Endothelial cell of umbilical vein (primary cell): Measurements from ENCODE around the gene TMEM107. TPM values are rescaled to one million over a fixed set of nuclear protein-coding genes. Genes with fewer than 3 reads are reported as not detected.
A peak's percentile ranks its signal among the peaks of the same experiment; 100 is the strongest.

Source experiments
- BruUV-seq: library from RNA; stranded (reverse); fragments of 400-500 nt; replicated peaks from 2 replicates; lab custom pipeline; 2021; lab: Mats Ljungman, UMichigan
- CTCF ChIA-PET: fragments of 300-600, 350-600 bp; sonication (Branson Sonifier 250); formaldehyde crosslinking; loops from one replicate; lab custom pipeline; 2021; ENCODE audit warnings: antibody characterized with exemption, inconsistent platforms; lab: Charles Lee
- POLR2A ChIA-PET: fragments of 300-600, 350-600 bp; sonication (Branson Sonifier 250); formaldehyde crosslinking; loops from one replicate; lab custom pipeline; 2021; ENCODE audit warnings: antibody characterized with exemption, inconsistent platforms; lab: Charles Lee
- DNase-seq: peaks from one replicate; pipeline ENCODE4 v3.0.0-alpha.2; 2011; ENCODE audit warnings: low read depth, low spot score
- FAIRE-seq: peaks from 2 replicates; lab custom pipeline; 2011; peaks lifted over from hg19 to GRCh38; lab: Jason Lieb, UNC
- H2AFZ ChIP-seq: 2 replicates; pipeline ENCODE4 v1.6.0; 2012; ENCODE audit warnings: low read depth, low read length, control low read depth, inconsistent platforms
- H3K27ac ChIP-seq: 2 replicates; pipeline ENCODE4 v1.5.1; 2011; ENCODE audit warnings: low read depth, mild to moderate bottlenecking, control low read depth, low read length, moderate library complexity; ENCODE audit not compliant: insufficient read depth
- H3K27me3 ChIP-seq, 2 experiments: 2 replicates each; pipeline versions ENCODE4 v1.6.0 to v1.6.1; 2011; ENCODE audit warnings: low read length in 2 of 2, mixed read lengths in 1 of 2; ENCODE audit not compliant: control insufficient read depth in 2 of 2, insufficient read depth in 2 of 2
- H3K36me3 ChIP-seq, 2 experiments: 2 replicates in 1 of 2; 3 replicates in 1 of 2; pipeline ENCODE4 v1.5.1; 2011; ENCODE audit warnings: low read length in 2 of 2, mild to moderate bottlenecking in 1 of 2, moderate library complexity in 1 of 2; ENCODE audit not compliant: control insufficient read depth in 2 of 2, insufficient read depth in 2 of 2; ENCODE audit errors: extremely low read depth in 1 of 2
- H3K4me1 ChIP-seq: 3 replicates; pipeline ENCODE4 v1.5.1; 2011; ENCODE audit warnings: mild to moderate bottlenecking, low read length; ENCODE audit not compliant: control insufficient read depth, insufficient read depth; ENCODE audit errors: extremely low read depth
- H3K4me2 ChIP-seq: 2 replicates; pipeline ENCODE4 v1.6.1; 2011; ENCODE audit warnings: low read length, control low read depth, mixed read lengths; ENCODE audit not compliant: insufficient read depth
- H3K4me3 ChIP-seq, 3 experiments: fragments of 200-600 bp in 1 of 3; sonication (generic), shearing (Covaris generic) in 1 of 3; replicated peaks in 1 of 3; 2 replicates each; pipeline ENCODE4 v1.5.1; 2011 to 2016; ENCODE audit warnings: control low read depth in 3 of 3, low read length in 3 of 3, mild to moderate bottlenecking in 2 of 3, inconsistent platforms in 1 of 3, low read depth in 1 of 3, moderate library complexity in 1 of 3; ENCODE audit not compliant: insufficient read depth in 1 of 3
- H3K79me2 ChIP-seq: 2 replicates; pipeline ENCODE4 v1.6.0; 2012; ENCODE audit warnings: low read length, inconsistent platforms; ENCODE audit not compliant: control insufficient read depth, insufficient read depth
- H3K9ac ChIP-seq: replicated peaks from 2 replicates; pipeline ENCODE3; 2011; ENCODE audit warnings: low read length, control low read depth; ENCODE audit not compliant: insufficient read depth; ENCODE audit errors: extremely low read depth
- H3K9me1 ChIP-seq: replicated peaks from 3 replicates; pipeline ENCODE4 v1.6.0; 2011; ENCODE audit warnings: mild to moderate bottlenecking, low read length; ENCODE audit not compliant: control insufficient read depth, insufficient read depth; ENCODE audit errors: extremely low read depth
- H3K9me3 ChIP-seq: replicated peaks from 2 replicates; pipeline ENCODE4 v1.5.1; 2012; ENCODE audit warnings: low read length, inconsistent platforms; ENCODE audit not compliant: control insufficient read depth, insufficient read depth
- H4K20me1 ChIP-seq: replicated peaks from 2 replicates; pipeline ENCODE3; 2011; ENCODE audit warnings: mild to moderate bottlenecking, low read length; ENCODE audit not compliant: control insufficient read depth, insufficient read depth; ENCODE audit errors: extremely low read depth
- EZH2 ChIP-seq: IDR thresholded peaks from 2 replicates; pipeline ENCODE4 v1.6.1; 2012; ENCODE audit warnings: borderline replicate concordance, low read depth, mild to moderate bottlenecking, moderate library complexity, low read length, inconsistent platforms; ENCODE audit not compliant: severe bottlenecking
- FOS ChIP-seq: IDR thresholded peaks from 2 replicates; pipeline ENCODE4 v1.6.1; 2011; ENCODE audit warnings: mild to moderate bottlenecking, low read length, moderate library complexity, borderline replicate concordance; ENCODE audit not compliant: insufficient read depth
- GATA2 ChIP-seq: IDR thresholded peaks from 2 replicates; pipeline ENCODE4 v1.7.0; 2011; ENCODE audit warnings: low read depth, mild to moderate bottlenecking, moderate library complexity, mixed read lengths, low read length; ENCODE audit not compliant: insufficient read length, insufficient read depth
- JUN ChIP-seq: IDR thresholded peaks from 2 replicates; pipeline ENCODE4 v1.6.1; 2011; ENCODE audit warnings: borderline replicate concordance, low read depth; ENCODE audit not compliant: insufficient read length, insufficient read depth
- MYC ChIP-seq: IDR thresholded peaks from one replicate; pipeline ENCODE4 v1.6.1; 2011; ENCODE audit warnings: mild to moderate bottlenecking, low read depth, low read length
- POLR2A ChIP-seq: IDR thresholded peaks from 2 replicates; pipeline ENCODE4 v1.6.1; 2012; ENCODE audit warnings: low read depth, mild to moderate bottlenecking, control low read depth, low read length
- POLR2AphosphoS5 ChIP-seq: IDR thresholded peaks from 2 replicates; pipeline ENCODE4 v1.6.1; 2012; ENCODE audit warnings: low read depth, mild to moderate bottlenecking, control low read depth, low read length, moderate library complexity; ENCODE audit not compliant: insufficient read depth
- dilution Hi-C: fragments of 300-500 bp; cut with MboI; formaldehyde crosslinking; loops from one replicate; pipeline ENCODE4 v1.15.0; 2019; ENCODE audit warnings: low sequenced_read_pairs; ENCODE audit not compliant: extremely low pct_ligation_motif_present
- intact Hi-C: fragments of 100-400 bp; cut with micrococcal nuclease; formaldehyde crosslinking; loops from one replicate; pipeline ENCODE4 v1.10.0; 2022
- polyA plus RNA-seq, 4 experiments: library from polyadenylated mRNA; depleted of rRNA in 3 of 4; stranded (reverse) in 3 of 4; unstranded in 1 of 4; fragments of >200 nt; gene quantifications; 2 replicates each; pipeline versions ENCODE4 v1.2.1 to v1.2.3, GENCODE V29; 2011 to 2012; ENCODE audit warnings: missing spikeins in 1 of 4
- total RNA-seq: library from RNA; stranded (reverse); gene quantifications from 2 replicates; pipeline ENCODE4 v1.2.3, GENCODE V29; 2021
- TF ChIP-seq, protein P1 (sequence below): IDR thresholded peaks from 2 replicates; pipeline ENCODE4 v1.6.1; 2011; ENCODE audit not compliant: insufficient read depth, insufficient read length
- TF ChIP-seq, protein P2 (sequence below), 2 donors: IDR thresholded peaks; 1 replicate in 1 of 2; 2 replicates in 1 of 2; pipeline ENCODE4 v1.5.1; 2011; ENCODE audit warnings: low read length in 2 of 2, mild to moderate bottlenecking in 2 of 2, moderate library complexity in 2 of 2, control low read depth in 1 of 2, inconsistent platforms in 1 of 2, low read depth in 1 of 2; ENCODE audit not compliant: insufficient read depth in 1 of 2; ENCODE audit errors: extremely low read depth in 1 of 2

The TMEM107 gene
- total and polyA plus RNA-seq, 2 donors (not counting 3 experiments of a cell fraction or from before 2014, with no cell fraction given), result 20.4 to 31.6 TPM

DNA sequence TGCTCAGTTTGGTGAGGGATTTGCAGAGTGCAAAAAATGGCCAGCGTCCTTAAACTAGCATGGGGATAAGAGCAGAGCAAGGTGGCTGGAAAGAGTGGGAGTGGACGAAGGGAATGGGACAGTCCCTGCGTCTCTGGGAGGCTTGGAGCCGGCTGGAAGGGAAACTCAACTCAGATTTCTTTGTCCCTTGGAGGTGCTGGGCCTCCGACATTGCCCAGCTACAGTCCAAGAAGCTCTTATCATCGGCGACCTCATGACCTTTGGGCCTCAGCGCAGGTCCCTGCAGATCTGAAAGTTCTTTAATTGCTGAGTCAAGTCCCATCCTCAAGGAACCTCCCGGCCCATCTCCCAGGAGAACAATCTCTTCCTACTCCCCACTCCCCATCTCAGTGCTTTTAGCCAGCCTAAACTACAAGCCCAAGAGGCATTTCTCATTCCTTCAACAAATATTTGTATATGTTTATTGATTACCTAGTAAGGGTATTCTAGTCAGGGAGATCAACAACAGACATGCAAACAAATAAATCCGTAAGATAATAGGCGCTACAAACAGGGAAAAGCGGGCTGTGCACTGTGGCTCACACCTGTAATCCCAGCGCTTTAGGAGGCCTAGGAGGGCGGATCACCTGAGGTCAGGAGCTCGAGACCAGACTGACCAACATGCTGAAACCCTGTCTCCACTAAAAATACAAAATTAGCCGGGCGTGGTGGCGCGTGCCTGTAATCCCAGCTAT lies 985 bp upstream of the TMEM107 start:
- TF ChIP-seq FOS (no peak), GATA2 (no peak), JUN (no peak), EZH2 (no peak), MYC (no peak), POLR2AphosphoS5 (no peak), POLR2A (no peak)
- TF ChIP-seq, protein P1, sequence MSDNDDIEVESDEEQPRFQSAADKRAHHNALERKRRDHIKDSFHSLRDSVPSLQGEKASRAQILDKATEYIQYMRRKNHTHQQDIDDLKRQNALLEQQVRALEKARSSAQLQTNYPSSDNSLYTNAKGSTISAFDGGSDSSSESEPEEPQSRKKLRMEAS, result no peak
- TF ChIP-seq, protein P2, sequence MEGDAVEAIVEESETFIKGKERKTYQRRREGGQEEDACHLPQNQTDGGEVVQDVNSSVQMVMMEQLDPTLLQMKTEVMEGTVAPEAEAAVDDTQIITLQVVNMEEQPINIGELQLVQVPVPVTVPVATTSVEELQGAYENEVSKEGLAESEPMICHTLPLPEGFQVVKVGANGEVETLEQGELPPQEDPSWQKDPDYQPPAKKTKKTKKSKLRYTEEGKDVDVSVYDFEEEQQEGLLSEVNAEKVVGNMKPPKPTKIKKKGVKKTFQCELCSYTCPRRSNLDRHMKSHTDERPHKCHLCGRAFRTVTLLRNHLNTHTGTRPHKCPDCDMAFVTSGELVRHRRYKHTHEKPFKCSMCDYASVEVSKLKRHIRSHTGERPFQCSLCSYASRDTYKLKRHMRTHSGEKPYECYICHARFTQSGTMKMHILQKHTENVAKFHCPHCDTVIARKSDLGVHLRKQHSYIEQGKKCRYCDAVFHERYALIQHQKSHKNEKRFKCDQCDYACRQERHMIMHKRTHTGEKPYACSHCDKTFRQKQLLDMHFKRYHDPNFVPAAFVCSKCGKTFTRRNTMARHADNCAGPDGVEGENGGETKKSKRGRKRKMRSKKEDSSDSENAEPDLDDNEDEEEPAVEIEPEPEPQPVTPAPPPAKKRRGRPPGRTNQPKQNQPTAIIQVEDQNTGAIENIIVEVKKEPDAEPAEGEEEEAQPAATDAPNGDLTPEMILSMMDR (IDR thresholded peaks at IDR 0.05; ENCODE audit: extremely low read depth in 1 of 2, insufficient read depth in 1 of 2, low read depth in 1 of 2, low read length in 2 of 2), result no peak
- Histone ChIP-seq H3K79me2 (no peaks in the 10 kb centered on the region), H3K4me1 (peaks cover 23% of the 10 kb centered on the region), H4K20me1 (no peaks in the 10 kb centered on the region), H3K9me3 (no peaks in the 10 kb centered on the region), H3K27me3 (no peaks in the 10 kb centered on the region), H3K36me3 (no peaks in the 10 kb centered on the region), H3K4me2 (peak overlapping the region; percentile 64), H3K4me3 (peak overlapping the region in 1 of 3 experiments; percentile 61), H3K27ac (no peak overlapping the region), H3K9me1 (no peaks in the 10 kb centered on the region), H3K9ac (peak overlapping the region; percentile 69), H2AFZ (peak overlapping the region; percentile 91)
- dilution Hi-C loops (no loop called here), intact Hi-C loops (no loop called here)
- CTCF ChIA-PET, result interaction anchor here (1.1 to 1.4 kb wide), 2 partner anchors 8 to 10 kb away, joined by 3 read pairs; no protein-coding TSS in a partner anchor
- POLR2A ChIA-PET, result no interaction called here
- no peak for DNase-seq
- FAIRE-seq, result no peak
- BruUV-seq, result no TSS peak
